ENCODE measurements around the gene ENPP7.

ENPP7 gene

DNA sequence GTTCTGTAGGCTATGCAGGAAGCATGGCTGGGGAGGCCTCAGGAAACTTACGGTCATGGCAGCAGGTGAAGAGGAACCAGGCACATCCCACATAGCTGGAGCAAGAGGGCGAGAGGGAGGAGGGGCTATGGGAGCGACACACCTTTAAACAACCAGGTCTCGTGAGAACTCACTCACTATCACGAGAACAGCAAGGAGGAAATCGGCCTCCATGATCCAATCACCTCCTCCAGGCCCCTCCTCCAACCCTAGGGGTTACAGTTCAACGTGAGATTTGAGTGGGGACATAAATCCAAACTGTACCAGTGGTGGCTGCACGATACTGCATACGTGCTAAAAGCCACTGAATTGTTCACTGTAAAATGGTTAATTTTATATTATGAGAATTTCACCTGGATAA, 26.1 kb upstream of the ENPP7 start:
- WGBS, 2 experiments (ENCODE audit: insufficient coverage in 2 of 2), result 83 to 91% methylated on average over 1 of the region's 9 CpGs

GRCh38 chr17:79705674-79706073, 25.1 kb upstream of the ENPP7 start:
- no peaks in the 10 kb centered on the region for H3K4me1 ChIP-seq (ENCODE audit: control insufficient read depth, insufficient read depth, low read length, poor library complexity, severe bottlenecking)
- no peak overlapping the region for H3K27ac ChIP-seq (ENCODE audit: low read depth, low read length, severe bottlenecking)
- H3K4me3 ChIP-seq (ENCODE audit: extremely low read depth, insufficient read depth, low read length, poor library complexity, severe bottlenecking), result no peak overlapping the region
- no peaks in the 10 kb centered on the region for H3K9me3 ChIP-seq (ENCODE audit: control insufficient read depth, low read length)
- H3K36me3 ChIP-seq (ENCODE audit: control insufficient read depth, insufficient read depth, low read length), result no peaks in the 10 kb centered on the region
- WGBS, 2 experiments (ENCODE audit: insufficient coverage in 2 of 2), result 91 to 93% methylated on average over 15 to 17 of the region's 20 CpGs

More for the DNA sequence above, 26.1 kb upstream of the ENPP7 start:
- H3K27ac ChIP-seq (ENCODE audit: low read depth, low read length, severe bottlenecking), result no peak overlapping the region
- no peak overlapping the region for H3K4me3 ChIP-seq (ENCODE audit: extremely low read depth, insufficient read depth, low read length, poor library complexity, severe bottlenecking)
- H3K36me3 ChIP-seq (ENCODE audit: control insufficient read depth, insufficient read depth, low read length), result no peaks in the 10 kb centered on the region
- no peaks in the 10 kb centered on the region for H3K9me3 ChIP-seq (ENCODE audit: control insufficient read depth, low read length)
- no peaks in the 10 kb centered on the region for H3K4me1 ChIP-seq (ENCODE audit: control insufficient read depth, insufficient read depth, low read length, poor library complexity, severe bottlenecking)

- Histone ChIP-seq H3K4me3 (ENCODE audit: extremely low read depth, insufficient read depth, low read length, poor library complexity, severe bottlenecking) (no peak overlapping the region), H3K4me1 (ENCODE audit: control insufficient read depth, insufficient read depth, low read length, poor library complexity, severe bottlenecking) (no peaks in the 10 kb centered on the region), H3K27ac (ENCODE audit: low read depth, low read length, severe bottlenecking) (no peak overlapping the region), H3K36me3 (ENCODE audit: control insufficient read depth, insufficient read depth, low read length) (no peaks in the 10 kb centered on the region), H3K9me3 (ENCODE audit: control insufficient read depth, low read length) (no peaks in the 10 kb centered on the region)
- WGBS, 2 experiments (ENCODE audit: insufficient coverage in 2 of 2), result 81 to 93% methylated on average over 20 to 21 of the region's 25 CpGs
These were observed 23.6 kb upstream of the ENPP7 start for GRCh38 chr17:79706931-79707850.

DNA sequence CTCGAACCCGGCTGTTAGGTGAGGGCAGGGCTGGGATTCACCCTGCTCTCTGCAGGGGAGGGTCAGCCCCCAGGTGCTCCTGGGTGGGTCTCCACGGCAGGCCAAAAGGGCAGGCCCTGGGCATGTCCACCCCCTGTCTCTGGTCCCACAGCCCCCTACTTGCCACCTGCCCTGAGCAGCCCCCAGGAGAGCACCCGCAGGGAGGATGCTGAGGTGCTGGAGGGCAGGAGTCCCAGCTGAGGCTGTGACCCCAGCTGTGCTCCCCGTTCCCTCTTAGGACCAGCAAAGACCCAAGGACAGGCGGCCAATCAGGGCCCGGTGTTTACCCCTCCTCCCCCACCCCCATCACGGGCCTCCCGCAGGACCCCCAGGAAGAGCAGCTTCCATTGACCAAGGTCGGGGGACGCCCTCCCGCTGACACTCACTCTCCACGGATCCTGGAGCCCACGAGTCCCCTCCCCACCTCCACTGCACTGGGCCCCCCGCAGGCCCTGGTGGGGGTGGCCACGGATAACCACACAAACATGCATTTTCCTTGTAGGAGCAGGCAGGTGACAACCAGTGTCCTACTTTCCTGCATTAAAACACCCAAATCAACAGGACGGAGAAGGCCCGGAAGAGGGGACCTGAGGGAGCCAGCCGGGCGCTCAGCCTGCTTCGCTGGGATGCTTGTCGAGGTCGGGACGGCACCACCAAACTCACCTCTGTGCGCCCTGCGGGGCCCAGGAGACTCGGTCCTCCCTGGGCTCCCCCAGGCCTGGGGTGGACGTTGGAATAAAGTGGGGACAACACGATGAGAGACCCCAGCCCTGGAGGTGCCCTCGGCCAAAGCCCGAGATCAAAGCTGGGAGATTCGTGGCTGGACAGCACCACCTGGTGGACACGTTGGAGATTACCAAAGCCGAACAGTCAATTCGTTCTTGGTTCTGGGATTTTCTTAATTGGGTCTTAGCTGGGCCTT, 22.5 kb upstream of the ENPP7 start:
- Histone ChIP-seq H3K4me1 (ENCODE audit: control insufficient read depth, insufficient read depth, low read length, poor library complexity, severe bottlenecking) (no peaks in the 10 kb centered on the region), H3K4me3 (ENCODE audit: extremely low read depth, insufficient read depth, low read length, poor library complexity, severe bottlenecking) (no peak overlapping the region), H3K27ac (ENCODE audit: low read depth, low read length, severe bottlenecking) (no peak overlapping the region), H3K9me3 (ENCODE audit: control insufficient read depth, low read length) (no peaks in the 10 kb centered on the region), H3K36me3 (ENCODE audit: control insufficient read depth, insufficient read depth, low read length) (no peaks in the 10 kb centered on the region)
- 39% methylated on average over 22 to 31 of the region's 35 CpGs for WGBS, 2 experiments (ENCODE audit: insufficient coverage in 2 of 2)

DNA sequence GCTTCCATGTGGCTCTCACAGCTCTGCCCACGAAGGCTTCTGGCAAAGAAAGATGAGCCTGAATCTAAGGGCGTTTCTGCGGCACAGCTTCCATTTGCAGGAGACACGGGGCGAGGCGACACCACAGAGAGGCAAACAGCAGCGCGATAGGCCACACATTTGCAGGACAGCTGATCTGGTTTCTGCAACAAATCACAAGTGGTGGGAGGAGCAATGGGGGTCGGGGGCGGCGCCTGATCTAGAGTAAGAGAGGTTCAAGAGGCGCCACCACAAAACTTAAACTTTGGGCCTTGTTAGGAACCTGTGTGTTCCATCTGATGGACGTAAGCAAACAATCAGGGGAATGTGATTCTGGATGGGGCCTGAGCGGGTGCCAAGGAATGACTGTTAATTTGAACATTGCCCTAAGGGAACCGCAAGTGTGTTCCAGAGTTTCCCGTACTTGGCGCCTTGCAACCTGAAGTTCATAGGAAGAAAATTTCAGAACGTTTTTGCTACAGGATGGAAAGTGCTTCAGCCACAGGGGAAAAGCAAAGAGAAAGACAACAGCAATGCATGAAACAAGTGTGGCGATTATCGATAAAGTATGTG, 18.9 kb upstream of the ENPP7 start:
- no peaks in the 10 kb centered on the region for H3K36me3 ChIP-seq (ENCODE audit: control insufficient read depth, insufficient read depth, low read length)
- H3K4me1 ChIP-seq (ENCODE audit: control insufficient read depth, insufficient read depth, low read length, poor library complexity, severe bottlenecking), result no peaks in the 10 kb centered on the region
- no peaks in the 10 kb centered on the region for H3K9me3 ChIP-seq (ENCODE audit: control insufficient read depth, low read length)
- no peak overlapping the region for H3K27ac ChIP-seq (ENCODE audit: low read depth, low read length, severe bottlenecking)
- 83 to 88% methylated on average over 20 of the region's 20 CpGs for WGBS, 2 experiments (ENCODE audit: insufficient coverage in 2 of 2)
- H3K4me3 ChIP-seq (ENCODE audit: extremely low read depth, insufficient read depth, low read length, poor library complexity, severe bottlenecking), result no peak overlapping the region

DNA sequence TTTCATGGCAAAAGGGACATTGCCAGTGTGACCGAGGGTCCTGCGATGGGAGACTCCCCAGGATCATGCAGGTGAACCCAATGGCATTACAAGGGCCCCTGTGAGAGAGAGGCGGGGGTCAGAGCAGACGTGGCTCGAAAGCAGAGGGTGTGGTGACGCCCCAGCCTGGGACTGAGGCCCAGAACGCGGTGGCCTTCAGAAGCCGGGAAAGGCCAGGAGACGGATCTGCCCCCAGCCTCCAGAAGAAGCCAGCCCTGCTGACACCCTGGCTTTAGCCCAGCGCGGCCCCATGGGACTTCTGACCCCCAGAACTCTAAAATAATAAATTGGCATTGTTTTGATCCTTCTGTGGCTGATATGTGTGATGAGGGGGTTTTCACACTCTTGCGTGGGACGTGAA, 17.4 kb upstream of the ENPP7 start:
- Histone ChIP-seq H3K4me3 (ENCODE audit: extremely low read depth, insufficient read depth, low read length, poor library complexity, severe bottlenecking) (no peak overlapping the region), H3K4me1 (ENCODE audit: control insufficient read depth, insufficient read depth, low read length, poor library complexity, severe bottlenecking) (no peaks in the 10 kb centered on the region), H3K36me3 (ENCODE audit: control insufficient read depth, insufficient read depth, low read length) (no peaks in the 10 kb centered on the region), H3K27ac (ENCODE audit: low read depth, low read length, severe bottlenecking) (no peak overlapping the region), H3K9me3 (ENCODE audit: control insufficient read depth, low read length) (no peaks in the 10 kb centered on the region)
- 88 to 93% methylated on average over 10 to 11 of the region's 14 CpGs for WGBS, 2 experiments (ENCODE audit: insufficient coverage in 2 of 2)

- no peak overlapping the region for H3K27ac ChIP-seq (ENCODE audit: low read depth, low read length, severe bottlenecking)
- H3K4me1 ChIP-seq (ENCODE audit: control insufficient read depth, insufficient read depth, low read length, poor library complexity, severe bottlenecking), result no peaks in the 10 kb centered on the region
- no peak overlapping the region for H3K4me3 ChIP-seq (ENCODE audit: extremely low read depth, insufficient read depth, low read length, poor library complexity, severe bottlenecking)
- 83 to 88% methylated on average over 25 to 26 of the region's 30 CpGs for WGBS, 2 experiments (ENCODE audit: insufficient coverage in 2 of 2)
- no peaks in the 10 kb centered on the region for H3K9me3 ChIP-seq (ENCODE audit: control insufficient read depth, low read length)
- H3K36me3 ChIP-seq (ENCODE audit: control insufficient read depth, insufficient read depth, low read length), result no peaks in the 10 kb centered on the region
These were observed 16.3 kb upstream of the ENPP7 start for GRCh38 chr17:79714176-79715097.

- Histone ChIP-seq H3K4me1 (ENCODE audit: control insufficient read depth, insufficient read depth, low read length, poor library complexity, severe bottlenecking) (no peaks in the 10 kb centered on the region), H3K36me3 (ENCODE audit: control insufficient read depth, insufficient read depth, low read length) (no peaks in the 10 kb centered on the region), H3K27ac (ENCODE audit: low read depth, low read length, severe bottlenecking) (no peak overlapping the region), H3K4me3 (ENCODE audit: extremely low read depth, insufficient read depth, low read length, poor library complexity, severe bottlenecking) (no peak overlapping the region), H3K9me3 (ENCODE audit: control insufficient read depth, low read length) (no peaks in the 10 kb centered on the region)
- WGBS, 2 experiments (ENCODE audit: insufficient coverage in 2 of 2), result 78 to 88% methylated on average over 10 to 15 of the region's 16 CpGs
These were observed 15.4 kb upstream of the ENPP7 start for GRCh38 chr17:79715098-79715942.

- H3K27ac ChIP-seq (ENCODE audit: low read depth, low read length, severe bottlenecking), result no peak overlapping the region
- no peak overlapping the region for H3K4me3 ChIP-seq (ENCODE audit: extremely low read depth, insufficient read depth, low read length, poor library complexity, severe bottlenecking)
- H3K9me3 ChIP-seq (ENCODE audit: control insufficient read depth, low read length), result no peaks in the 10 kb centered on the region
- no peaks in the 10 kb centered on the region for H3K4me1 ChIP-seq (ENCODE audit: control insufficient read depth, insufficient read depth, low read length, poor library complexity, severe bottlenecking)
- WGBS, 2 experiments (ENCODE audit: insufficient coverage in 2 of 2), result 82% methylated on average over 12 to 17 of the region's 25 CpGs
- H3K36me3 ChIP-seq (ENCODE audit: control insufficient read depth, insufficient read depth, low read length), result no peaks in the 10 kb centered on the region
These were observed 14.6 kb upstream of the ENPP7 start for GRCh38 chr17:79715943-79716797.

Measured in mesodermal cell (in vitro differentiated cells).